GM18505 (cell line): Measurements from ENCODE around the gene TRAPPC3.

Experiments
- ATAC-seq: cut with Tn5 transposase; IDR thresholded peaks from one replicate; pipeline ENCODE4 v1.9.1; 2021; ENCODE audit not compliant: unreplicated experiment
- POLR2A ChIP-seq: IDR thresholded peaks from 4 replicates; pipeline ENCODE4 v1.6.1; 2011; ENCODE audit warnings: borderline replicate concordance; ENCODE audit not compliant: insufficient read depth, insufficient read length; ENCODE audit errors: extremely low read depth

Gene TRAPPC3

DNA sequence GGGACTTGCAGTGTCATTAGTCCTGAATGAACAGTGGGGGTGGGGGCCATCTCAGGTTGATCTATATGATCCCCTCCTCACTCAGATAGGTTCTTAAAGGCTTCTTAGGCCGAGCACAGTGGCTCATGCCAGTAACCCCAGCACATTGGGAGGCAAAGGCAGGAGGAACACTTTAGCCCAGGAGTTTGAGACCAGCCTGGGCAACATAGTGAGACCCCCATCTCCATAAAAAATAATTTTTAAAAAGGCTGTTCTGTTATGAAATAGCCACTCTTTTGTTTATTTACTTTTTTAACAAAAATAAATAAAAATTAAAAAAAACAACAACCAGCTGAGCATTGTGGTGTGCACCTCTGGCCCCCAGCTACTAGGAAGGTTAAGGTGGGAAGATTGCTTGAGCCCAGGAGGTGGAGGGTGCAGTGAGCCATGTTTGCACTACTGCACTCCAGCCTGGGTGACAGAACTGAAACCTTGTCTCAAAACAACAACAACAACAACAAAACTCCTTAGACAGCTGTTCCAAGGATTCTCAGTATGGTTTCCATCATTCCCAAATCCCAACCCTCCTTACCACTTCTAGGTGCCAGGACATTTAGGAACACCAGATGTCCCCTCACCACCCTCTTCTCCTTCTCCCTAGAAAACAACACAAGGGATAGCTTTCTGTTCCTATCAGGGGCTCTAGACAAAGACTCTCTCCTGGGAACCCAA is 2.0 kb upstream of the TRAPPC3 start:
- TF ChIP-seq POLR2A = no peak
- no peak for ATAC-seq

DNA sequence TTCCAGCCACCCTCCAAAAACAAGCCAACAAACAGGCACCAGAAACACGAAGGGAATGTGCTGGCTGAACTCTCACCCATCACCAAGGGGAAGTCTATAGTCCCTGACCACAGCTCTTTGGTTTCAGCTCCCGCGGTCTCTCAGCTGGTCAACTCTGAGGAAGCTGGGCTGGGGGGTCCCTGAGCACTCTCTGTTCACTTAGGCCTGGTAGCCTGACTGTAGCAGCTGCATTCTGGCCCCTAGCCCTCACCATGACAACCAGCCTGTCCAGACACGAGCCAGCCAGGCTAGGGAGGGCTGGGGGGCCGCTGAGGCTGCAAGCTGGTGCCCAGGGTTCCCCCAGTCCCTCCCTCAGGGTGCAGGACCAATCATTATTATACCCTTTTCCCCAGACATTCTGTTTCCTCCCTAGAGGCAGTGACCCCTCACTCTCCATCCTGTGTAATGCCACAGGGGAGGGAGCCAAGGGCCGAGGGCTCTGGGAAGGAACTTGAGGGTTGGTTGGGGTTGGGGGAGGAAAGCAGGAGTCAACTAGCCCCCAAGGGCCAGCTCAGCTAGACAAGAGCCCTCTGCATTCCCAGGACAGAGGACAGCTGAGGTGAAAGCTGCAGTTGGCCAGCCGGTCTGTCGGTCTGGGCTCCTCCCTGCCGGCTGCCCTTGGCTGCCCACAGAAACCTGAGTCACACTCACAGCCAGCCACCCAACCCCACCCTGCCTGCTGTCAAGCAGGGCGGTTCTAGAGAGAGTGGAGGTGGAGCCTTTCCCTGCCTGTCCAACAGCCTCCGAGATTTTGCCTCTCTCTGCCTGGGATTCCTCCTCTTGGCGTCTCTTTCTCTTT is 1.2 kb upstream of the TRAPPC3 start:
- peak; percentile 70 for TF ChIP-seq POLR2A
- no peak for ATAC-seq

DNA sequence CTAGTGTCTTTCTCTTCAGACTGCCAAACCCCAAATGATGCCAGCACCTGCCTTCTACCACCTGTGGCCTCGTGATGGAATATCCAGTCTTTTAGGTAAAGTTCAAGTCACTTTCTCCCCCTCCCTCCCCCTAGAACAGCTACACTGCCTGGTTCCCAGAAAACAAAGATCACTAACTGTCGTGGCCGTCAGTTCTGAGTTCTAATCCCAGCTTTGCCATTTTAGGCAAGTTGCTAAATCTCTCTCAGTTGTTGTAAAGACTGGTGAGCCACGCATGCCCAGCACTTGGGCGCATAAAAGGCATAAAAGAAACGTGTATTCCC is 648 bp upstream of the TRAPPC3 start:
- no peak for ATAC-seq
- TF ChIP-seq POLR2A = no peak

DNA sequence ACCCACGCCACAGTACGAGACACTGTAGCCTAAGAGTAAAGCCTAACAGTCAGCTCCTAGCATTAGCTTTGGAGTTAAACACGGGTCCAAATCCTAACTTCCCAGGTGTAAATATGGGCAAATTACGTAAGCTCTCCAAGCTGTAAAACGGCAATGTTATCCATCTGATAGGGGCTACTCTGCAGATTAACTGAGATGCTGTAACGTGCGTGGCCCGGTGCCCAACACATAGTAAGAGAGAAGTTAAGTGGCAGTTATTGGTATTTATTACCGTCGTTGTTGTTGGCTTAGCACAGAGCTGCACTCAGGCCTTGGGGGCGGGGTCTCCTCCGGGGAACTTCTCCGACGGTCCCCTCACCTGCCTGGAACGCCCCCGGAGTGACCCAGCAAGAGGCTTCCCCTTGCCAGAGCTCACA is 457 bp downstream of the TRAPPC3 start:
- TF ChIP-seq POLR2A = no peak

DNA sequence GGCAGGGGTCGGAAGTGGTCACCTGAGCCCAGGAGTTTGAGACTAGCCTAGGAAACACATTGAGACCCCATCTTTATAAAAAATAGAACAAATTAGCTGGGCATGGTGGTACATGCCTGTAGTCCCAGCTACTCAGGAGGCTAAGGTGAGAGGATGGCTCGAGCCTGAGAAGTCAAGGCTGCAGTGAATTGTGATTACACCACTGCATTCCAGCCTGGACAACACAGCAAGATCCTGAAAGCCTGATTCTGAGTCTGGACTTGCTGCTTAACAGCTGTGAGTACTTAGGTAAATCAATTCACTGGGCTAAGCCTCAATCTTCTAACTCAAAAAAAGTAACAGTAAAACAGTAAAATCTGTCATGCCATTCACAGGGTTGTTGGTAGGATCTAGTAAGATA is 4.9 kb downstream of the TRAPPC3 start:
- TF ChIP-seq POLR2A = no peak
- ATAC-seq = no peak

More for the DNA sequence above, 457 bp downstream of the TRAPPC3 start:
- no peak for ATAC-seq

DNA sequence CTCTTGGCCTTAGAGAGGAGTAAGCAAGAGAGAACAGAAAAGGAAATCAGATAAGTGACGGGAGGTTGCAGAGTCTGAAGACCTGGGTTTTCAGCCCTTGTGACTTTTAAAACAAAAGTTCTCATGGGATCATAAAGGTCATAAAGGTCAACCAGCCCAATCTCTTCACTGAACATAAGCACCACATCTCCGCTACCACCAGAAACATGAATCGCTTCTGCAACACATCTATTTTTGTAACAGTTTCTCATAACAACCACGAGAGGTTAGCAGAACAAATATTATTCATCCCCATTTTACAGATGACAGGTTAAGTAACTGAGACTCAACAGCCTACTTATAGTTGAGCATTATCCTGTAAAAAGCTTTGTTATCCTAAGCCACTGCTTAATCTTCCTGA is 5.9 kb downstream of the TRAPPC3 start:
- no peak for ATAC-seq

DNA sequence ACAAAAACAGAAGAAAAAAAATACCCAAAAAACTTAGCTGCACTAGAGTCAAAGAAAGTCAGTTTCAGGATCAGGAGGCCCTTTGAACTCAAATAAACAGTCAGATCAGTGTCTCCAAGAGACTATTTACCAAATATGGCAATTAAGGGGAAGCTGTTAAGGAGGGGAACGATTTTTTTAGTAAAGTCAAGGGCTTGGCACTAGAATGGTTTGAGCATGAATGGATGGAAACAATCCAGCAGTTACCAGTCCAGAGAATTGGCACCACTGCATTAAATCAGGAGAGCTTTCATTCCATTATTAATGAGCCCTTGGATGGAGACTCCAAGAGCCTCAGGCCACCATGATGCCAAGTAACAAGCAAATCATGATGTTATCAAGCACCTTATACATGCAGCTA is 7.2 kb downstream of the TRAPPC3 start:
- no peak for ATAC-seq
- TF ChIP-seq POLR2A = no peak

More for the DNA sequence above, 5.9 kb downstream of the TRAPPC3 start:
- no peak for TF ChIP-seq POLR2A

DNA sequence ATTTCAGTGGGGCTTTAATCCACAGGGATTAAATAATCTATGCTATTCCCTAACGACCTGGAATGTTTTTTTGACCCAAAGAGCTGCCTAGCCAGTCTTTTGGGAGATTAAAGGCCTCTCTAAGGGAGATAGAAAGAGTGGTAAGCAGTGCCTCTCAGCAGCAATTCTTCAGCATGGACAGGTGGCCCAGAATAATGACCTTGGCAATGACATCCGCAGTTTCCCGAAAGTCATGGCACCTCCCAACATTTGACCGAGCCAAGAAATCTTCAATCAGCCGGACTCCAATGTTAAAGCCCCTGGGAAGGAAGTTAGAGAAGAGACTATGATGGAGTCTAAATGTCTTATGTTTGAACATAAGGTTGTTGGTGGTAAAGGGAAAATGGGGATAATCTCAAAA is 9.8 kb downstream of the TRAPPC3 start:
- TF ChIP-seq POLR2A = no peak

DNA sequence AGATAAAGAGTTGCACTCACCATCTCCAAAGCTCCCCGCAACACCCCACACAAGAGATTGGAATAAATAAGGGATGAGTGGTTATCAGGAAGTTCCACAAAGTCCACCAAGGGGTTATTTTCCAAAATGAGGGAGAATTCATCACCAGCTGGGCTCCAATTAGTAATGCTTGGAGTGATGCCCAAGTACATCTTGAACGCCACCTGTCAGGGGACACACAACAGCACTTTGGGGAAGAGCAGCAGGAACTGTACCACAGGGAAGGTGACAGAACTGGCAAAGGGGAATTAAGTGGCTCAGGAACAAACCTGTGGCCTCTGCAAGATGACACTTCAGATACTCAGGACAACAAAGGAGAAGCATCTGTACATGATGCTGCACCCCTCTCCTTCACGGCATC is 11.5 kb downstream of the TRAPPC3 start:
- TF ChIP-seq POLR2A = no peak
- ATAC-seq = no peak

More for the DNA sequence above, 9.8 kb downstream of the TRAPPC3 start:
- no peak for ATAC-seq

DNA sequence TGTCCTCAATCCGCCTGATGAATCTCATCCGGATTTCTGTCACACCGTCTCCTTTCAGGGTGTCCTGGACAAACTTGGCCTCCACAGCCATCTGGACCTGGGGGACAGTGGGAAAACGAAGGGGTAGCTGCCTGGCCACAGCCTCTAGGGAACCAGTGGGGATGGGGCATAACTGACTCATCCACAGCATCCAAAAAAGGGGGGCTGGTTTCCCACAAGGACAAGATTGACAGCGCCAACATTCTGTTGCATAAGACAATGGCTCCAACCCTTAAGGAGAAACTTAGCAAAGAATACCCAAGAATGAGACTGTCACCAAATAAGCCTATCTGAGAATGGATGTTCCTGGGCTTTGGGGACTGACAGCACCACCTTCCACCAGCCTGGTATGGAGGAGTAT is 12.1 kb downstream of the TRAPPC3 start:
- TF ChIP-seq POLR2A = no peak

DNA sequence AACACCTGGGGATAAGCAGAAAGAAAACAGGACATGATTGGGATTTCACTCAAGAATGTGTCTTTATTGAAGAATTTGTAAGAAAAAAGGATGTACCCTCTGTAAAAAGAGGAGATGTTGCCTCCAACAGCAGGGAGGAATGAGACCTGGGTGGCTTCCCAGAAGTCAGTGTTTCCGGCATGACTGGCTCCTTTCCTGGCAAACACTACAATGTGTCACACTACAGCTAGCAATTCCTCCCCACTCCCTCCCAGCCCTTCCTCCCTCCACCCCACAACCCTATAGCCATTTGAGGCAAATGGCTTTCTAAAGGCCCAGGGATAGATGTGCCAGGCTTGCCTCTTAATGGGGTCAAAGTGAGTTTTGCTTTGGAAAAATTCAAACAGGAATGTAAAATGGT is 12.8 kb downstream of the TRAPPC3 start:
- no peak for ATAC-seq
- TF ChIP-seq POLR2A = no peak

More for the DNA sequence above, 12.1 kb downstream of the TRAPPC3 start:
- no peak for ATAC-seq

DNA sequence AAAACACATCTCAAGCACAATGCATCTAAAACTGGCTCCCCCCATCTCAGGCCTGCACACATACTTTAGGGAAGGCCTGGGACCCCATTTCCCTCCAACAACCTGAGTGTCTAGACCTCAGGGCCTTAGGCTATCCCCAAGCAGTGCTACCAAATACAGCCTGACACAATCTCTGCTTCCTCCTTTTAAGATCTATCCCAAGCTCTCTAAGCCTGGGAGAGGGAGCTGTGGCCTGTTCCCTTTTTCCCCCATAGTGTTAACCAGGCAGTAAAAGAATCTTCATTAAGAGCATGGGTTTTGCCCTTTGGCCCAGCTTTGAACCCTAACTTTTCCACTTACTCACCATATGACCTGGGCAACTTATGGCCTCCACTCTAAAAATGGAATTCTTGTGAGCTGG is 13.5 kb downstream of the TRAPPC3 start:
- ATAC-seq = no peak
- no peak for TF ChIP-seq POLR2A

DNA sequence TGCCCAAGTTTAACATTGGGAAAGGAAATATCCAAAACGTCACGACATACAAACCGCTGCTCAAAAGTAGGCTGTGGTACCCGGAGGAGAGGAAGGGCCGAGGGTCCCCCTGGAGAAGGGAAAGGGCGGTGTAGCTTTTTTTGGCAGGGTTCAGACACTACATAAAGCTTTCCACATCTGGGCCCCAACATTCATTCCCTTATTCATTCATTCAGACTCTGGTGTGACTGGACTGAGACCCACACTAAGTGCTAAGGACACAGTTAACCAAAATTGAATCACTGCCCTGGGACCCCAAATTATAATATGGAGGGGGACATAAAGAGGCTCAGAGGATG is 14.0 kb downstream of the TRAPPC3 start:
- no peak for ATAC-seq
- TF ChIP-seq POLR2A = no peak
